HL-60/S4 treated with retinoic acid at 250 ng/mL for 4 days and 3 days (cell line): ENCODE data around the gene DBF4.
"Not testable (repeated sequence)": the region's sequence is repeated elsewhere in the genome, so short reads cannot be mapped to it uniquely, and the experiment has no call there.

Source experiments
- in situ Hi-C: fragments of 300-500 bp; cut with MboI; formaldehyde crosslinking; loops from 2 replicates; pipeline ENCODE4 v1.7.0; 2022; ENCODE audit warnings: low sequenced_read_pairs

DBF4 gene

DNA sequence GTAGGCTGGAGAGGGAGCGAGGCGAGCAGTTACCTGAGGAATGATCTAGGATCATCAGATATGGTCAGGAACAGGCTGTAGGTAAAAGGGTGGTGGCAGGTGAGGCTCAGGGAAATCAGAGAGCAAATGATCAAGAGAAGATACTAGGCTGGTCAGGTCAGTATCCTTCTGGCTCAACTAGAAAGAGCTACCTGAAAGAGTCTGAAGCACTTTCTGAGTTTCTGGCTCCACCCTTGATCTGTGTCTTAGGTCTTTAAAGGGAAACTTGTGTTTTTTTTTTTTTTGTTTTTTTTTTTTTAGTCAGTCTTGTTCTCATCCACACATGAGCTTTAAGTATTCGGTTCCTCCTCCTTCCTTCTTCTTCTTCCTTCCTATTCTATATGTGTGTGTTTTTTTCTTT is 68.3 kb downstream of the DBF4 start:
- in situ Hi-C loops, result no loop called here

DNA sequence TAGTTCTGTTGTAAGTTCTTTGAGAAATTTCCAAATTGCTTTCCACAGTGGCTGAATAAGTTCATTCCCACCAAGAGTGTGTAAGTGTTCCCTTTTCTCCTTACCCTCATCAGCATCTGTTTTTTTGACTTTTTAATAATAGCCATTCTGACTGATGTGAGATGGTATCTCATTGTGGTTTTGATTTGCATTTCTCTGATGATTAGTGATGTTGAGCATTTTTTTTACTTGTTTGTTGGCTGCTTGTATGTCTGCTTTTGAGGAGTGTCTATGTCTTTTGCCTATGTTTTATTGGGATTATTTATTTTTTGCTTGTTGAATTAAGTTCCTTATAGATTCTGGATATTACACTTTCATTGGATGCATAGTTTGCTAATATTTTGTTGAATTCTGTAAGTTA is 69.6 kb downstream of the DBF4 start:
- in situ Hi-C loops, result not testable (repeated sequence)

DNA sequence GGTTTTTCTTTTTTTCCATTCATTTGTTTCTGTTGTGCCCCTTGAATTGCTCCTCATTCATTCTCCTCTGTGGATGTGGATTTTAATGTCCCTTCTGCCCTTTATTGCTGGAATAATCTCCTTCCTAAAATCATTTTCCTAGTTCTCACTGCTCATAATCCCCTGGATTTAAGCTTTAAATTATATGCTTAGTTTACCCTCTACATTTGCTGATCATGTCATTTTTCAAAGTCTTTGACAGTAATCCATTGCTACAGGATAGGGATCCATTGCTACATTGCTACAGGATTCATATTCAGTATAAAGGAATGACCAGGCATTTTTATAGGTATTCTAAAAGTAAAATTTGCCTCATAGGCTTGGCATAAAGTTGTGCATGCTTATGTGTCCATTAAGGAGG is 72.1 kb downstream of the DBF4 start:
- in situ Hi-C loops, result no loop called here
